Activated naive CD4-positive, alpha-beta T cell treated with Interleukin-2 at 50 U/mL for 16 hours (primary cell): ENCODE data around the gene MAL.
A peak's percentile ranks its signal among the peaks of the same experiment; 100 is the strongest.

ENCODE experiments used
- DNase-seq: peaks from one replicate; pipeline ENCODE4 v3.0.0-alpha.2; 2020

MAL gene

DNA sequence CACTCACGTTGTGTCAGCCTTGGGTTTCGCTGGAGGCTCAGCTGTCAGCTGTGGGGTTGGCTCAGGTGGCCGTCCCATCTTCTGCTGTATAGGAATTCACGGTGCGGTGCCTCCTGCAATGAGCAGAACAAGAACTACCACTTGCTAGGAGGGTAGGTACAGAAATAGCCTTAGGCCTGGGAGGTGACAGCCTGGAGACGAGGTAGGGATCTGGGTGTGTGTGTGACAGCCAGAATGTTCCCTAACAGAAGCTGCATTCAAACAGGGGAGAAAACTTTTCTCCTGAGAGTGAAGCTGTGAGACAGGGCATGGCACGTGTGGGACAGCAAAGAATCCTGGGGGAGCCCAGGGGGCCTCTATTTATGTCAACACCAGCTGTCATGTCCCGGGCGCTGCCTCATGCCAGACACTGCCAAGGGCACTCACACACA, 8.4 kb upstream of the MAL start:
- no peak for DNase-seq

DNA sequence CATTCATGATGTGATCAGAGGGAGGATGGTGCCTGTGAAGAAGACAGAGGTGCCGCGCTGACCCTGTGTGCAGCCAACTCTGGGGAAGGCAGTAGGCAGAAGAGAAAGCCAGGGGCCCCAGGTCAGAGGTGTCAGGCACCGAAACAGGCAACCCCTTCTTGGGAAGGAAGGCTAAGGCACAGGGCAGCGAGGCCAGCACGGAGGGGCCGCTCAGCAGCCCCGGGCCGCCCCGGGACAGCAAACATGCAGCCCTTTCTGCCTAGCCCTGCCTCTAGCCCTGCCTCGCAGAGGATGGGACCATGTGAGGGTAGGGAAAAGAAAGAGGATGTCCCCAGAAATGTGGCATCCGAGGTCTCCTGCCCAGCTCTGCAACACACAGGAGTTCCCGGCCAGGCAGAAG, 7.7 kb upstream of the MAL start:
- no peak for DNase-seq

DNA sequence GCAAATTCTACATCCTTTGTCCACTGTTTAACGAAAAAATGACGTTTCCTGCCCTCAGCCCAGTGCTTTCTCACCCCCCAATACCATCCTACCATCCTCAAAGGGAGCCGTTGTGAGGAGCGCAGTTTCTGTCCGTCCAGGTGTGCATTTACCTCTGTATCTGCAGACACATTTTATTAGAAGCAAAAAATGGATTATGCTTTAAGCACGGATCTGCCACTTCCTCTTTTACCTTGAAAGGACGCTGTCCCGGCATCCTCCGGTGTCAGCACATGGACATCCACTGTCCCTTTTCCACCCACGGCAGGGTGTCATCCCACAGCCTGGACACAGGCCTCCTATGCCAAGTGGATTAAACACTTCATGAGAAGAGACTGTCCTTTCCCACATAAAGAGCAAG, 7.2 kb upstream of the MAL start:
- no peak for DNase-seq

- no peak for DNase-seq
These were observed 6.5 kb upstream of the MAL start for GRCh38 chr2:95018861-95019550.

DNA sequence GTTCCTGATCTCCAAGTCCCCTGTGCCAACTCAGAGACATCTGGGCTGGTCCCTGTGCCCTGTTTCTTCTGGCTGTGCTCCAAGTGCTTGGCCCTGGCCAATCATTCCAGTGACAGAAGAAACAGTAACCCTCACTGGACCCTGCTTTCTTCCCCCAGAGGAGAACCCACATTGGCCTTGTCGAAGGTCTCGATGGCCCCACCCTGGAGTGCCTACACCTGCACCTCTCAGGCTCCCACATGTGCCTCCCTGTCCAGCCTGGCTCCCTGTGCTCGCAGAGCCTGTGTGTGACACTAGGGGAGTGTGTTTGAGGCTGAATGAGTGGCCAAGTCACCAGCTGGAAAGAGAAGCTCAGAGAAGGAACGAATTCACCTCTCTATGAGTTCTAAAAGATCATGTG, 5.9 kb upstream of the MAL start:
- DNase-seq, result no peak

DNA sequence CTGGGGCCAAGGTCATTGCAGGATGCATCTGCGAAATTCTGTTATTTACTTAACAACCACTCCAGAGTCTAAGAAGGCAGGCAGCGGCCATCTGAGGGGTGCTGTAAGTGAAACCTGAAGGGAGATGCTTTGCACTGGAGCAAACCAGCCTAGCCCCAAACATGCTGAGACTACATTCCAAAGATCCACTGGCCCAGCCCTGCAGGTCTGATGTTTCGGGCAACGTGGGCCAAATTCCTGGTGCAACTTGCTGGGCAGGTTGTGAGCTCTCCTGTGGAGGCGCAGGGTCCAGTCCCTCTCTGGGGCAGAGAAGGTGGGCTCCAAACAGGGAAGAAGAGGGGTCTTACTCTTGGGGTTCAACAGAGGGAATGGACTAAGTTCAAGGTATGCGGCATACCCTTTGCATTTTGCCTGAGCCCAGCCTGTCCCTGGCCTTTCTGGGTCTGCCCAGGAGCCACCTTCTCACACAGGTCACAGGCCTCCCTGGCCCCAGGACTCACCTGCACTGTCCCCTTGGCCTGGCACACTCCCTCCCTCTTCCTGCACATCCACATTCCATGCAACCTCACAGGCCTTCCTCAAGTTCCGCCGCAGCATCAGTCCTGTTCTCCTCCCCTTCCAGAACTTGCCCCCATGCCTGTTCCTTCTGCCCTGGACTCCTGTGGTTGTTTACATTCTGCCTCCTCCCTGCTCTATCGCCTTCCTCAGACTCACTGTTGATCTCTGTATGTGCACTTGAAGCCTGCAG, 5.1 kb upstream of the MAL start:
- no peak for DNase-seq

DNA sequence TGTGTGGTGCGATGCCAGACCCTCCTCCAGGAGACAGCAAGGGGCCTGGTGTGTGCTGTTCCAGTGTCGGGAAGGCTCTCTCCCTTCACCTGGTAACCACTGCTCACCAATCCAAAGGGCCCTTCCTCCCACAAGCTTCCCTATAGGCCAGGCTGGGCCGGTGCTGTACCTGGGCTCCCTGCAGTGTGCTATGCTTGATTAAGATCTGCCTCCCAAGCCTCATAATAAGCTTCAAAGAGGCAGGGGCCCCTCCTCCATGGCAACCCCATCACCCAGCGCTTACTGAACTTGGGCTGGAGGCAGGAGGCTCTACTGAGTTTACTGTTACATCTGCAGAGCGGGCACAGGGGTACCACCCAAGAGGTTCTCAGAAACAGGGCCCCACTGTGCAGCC, 4.5 kb upstream of the MAL start:
- no peak for DNase-seq

- no peak for DNase-seq
These were observed 3.7 kb upstream of the MAL start for GRCh38 chr2:95021847-95022246.

- DNase-seq, result peak; percentile 87
These were observed 2.9 kb upstream of the MAL start for GRCh38 chr2:95022309-95023221.

- DNase-seq, result peak; percentile 55
These were observed 2.3 kb upstream of the MAL start for GRCh38 chr2:95023222-95023597.

DNA sequence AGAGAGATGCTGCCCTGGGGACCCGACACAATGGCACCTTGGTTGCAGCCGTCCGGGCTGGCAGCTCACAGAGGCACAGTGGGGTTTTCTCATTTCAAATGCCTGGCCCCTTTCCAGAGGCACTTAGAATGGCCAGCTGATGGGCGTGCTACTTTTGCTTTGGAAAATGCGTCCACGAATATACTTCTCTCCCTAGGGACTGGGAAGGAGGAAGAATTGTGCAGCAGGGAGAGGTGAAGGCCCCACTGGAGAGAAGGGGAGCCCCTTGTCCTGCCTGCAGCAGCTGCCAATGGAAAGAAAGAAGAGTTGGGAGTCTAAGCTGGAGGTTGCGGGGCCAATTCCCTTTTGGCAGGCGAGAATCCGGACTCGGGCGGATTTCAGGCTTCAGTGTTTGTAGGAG, 1.1 kb upstream of the MAL start:
- no peak for DNase-seq

DNA sequence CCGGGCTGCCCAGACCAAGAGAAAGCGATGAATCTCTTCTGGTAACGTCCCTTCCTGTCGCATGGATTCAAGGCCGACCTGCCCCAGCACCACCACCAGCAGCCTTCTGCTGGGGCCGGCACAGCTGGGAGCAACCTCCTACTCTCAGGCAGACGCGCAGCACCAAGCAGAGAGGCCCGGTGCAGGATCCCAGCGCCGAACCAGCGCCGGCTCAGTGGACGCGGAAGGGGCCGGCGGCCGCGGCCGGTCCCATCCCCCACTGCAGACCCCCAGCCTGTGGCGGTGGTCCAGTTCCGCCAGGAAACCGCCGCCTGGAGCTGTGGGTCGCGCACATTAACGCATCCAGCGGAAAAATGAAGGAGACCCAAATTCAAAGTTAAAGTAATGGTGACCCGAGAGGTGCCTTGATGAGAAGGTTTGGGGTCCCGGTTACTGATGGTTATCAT, 525 bp upstream of the MAL start:
- peak; percentile 27 for DNase-seq

DNA sequence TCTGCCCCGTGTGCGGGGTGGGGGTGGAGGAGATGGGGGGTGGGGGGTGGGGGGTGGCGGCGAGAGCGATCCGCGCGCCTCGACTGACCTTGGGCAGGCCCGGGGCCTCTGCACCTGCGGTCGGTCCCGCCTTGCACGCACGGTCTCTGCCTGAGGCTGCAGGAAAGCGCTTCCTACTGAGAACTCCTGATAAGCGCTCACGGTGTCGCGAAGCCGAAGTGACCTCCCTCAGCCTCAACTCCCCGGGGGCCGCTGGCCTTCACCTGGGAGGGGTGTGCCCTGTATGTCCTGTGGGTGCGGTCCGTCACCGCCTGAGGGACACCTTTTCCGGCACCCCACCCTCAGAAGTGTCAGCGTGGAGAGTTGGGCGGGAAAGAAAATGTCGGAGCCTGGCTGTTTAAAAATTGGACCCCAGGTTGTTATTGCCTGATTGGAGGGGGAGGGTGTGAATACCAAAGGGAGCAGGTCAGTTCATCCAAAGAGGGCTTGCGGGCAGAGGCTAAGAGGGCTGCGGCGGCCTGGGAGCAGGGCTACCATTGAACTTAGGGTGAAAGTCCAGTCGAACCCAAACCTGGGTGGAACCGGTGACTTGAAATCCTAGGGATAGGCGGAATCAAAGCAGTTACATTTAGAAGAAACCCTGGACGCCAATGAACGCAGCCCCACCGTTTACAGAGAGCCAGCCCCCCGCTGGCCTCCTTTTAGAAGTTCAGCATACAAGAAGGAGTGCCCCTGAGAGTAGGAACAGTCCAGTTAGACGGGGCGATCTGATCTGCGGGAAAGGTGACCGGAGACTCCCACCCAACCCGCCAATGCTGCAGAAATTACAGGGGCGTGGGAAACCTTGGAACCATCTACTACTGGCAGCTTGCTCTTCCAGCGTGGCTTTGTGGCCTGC, 1.2 kb downstream of the MAL start:
- DNase-seq, result peak; percentile 38

DNA sequence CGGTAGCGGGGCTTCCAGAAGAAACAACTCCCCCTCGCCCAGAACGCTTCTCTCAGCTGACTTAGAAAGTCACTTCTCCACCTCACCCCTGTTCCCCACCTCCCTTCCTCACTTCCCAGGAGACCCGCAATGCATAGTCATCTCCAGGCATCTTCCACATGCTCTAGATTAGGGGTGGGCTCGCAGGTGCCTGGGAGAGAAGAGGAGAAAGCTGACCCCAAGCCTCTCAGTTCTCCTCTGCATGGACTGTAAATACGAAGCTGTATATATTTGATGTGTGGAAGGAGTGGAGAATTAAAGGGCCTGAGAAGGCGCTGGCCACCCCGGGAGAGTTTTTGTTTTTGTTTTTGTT, 1.8 kb downstream of the MAL start:
- no peak for DNase-seq

DNA sequence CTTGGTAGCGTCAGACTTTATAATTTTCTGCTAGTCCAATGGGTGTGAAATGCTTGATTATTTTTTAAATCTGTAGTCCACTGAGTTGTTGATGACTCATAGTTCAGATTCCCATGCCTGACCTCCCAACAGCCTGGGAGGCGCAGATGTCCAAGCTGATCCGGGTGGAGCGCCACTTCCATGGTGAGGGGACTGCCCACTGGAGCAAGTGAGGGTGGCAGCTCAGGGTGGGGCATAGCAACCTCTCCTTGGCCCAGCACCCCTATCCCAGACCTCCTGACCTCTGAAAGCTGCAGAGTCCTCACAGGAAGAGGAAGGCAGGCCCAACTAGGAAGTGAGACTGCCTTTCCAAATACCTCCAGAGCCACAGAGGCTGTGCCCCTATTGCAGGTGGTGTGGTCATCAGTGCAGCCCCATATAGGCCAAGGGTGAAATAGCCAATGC, 4.4 kb downstream of the MAL start:
- DNase-seq, result no peak

GRCh38 chr2:95030496-95030895, 5.0 kb downstream of the MAL start:
- no peak for DNase-seq

GRCh38 chr2:95031076-95031725, 5.7 kb downstream of the MAL start:
- DNase-seq, result no peak

- DNase-seq, result no peak
These were observed 6.2 kb downstream of the MAL start for GRCh38 chr2:95031726-95032116.

GRCh38 chr2:95032341-95032740, 6.8 kb downstream of the MAL start:
- no peak for DNase-seq

DNA sequence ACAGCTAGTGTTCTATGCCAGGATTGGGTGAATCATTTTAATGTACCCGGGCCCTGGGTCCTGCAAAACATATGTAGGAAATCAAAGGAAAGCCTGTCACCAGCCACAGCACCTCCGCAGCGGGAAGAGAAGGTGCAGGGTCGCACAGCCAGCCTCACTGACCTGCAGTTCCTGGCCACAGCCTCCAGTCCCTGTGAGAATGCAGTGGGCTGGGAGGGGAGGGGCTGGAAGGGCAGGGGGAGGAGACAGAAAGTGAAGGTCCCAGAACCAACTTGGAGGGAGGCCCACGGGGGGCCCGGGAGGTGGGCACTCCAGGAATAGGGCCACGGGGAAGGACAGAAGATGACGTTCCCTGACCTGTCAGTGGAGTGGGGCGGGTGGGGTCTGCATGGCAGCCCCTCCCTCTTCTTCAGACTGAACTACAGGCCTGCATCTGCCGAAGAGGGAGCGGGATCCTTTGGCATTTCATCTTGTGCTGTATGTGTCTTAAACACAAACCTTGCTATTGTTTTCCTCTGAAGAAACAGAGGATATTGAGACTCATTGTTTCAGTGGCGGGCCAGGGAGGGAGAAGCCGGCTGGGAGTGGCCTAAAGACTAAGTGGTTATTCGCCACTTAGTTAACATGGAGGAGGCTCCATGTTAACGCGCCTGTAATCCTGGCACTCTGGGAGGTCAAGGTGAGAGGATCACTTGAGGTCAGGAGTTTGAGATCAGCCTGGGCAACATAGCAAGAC, 7.5 kb downstream of the MAL start:
- no peak for DNase-seq

DNA sequence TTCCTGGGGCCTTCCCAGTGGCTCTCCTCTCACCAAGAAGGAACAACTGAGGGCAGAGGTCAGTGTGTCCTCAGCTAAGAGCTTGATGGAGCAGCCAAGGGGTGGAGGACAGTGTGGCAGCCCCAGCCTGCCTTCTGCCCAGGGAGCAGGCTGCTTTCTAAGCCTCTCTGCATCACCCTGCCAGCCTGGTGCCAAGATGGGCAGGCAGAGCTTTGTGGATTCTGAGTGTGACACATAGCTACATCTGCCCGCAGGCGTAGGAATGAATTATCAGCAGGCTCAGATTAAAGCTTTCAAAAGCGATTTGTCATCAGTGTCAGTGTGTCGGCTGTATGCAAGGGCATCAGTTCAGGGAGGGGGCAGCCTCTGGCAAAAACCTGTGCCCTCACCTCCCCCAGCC, 8.7 kb downstream of the MAL start:
- no peak for DNase-seq
